Uterus (tissue), 4 donors: Measurements from ENCODE around the gene PLEKHJ1. TPM values are rescaled to one million over a fixed set of nuclear protein-coding genes. Genes with fewer than 3 reads are reported as not detected.

Experiments used
- DNase-seq, 2 donors: peaks; one replicate each; pipeline ENCODE4 v3.0.0-alpha.2; 2019 to 2020
- H3K27ac ChIP-seq, 2 donors: fragments of 200-600 bp; sonication (generic); 1 replicate in 1 of 2; 2 replicates in 1 of 2; pipeline ENCODE4 v1.5.1; 2016 to 2018
- H3K27me3 ChIP-seq, 2 donors: fragments of 200-600 bp; sonication (generic); one replicate each; pipeline ENCODE4 v1.5.1; 2018 to 2019; ENCODE audit warnings: control low read depth in 1 of 2
- H3K36me3 ChIP-seq, 2 donors: fragments of 200-600 bp; sonication (generic); one replicate each; pipeline ENCODE4 v1.5.1; 2019; ENCODE audit warnings: control low read depth in 1 of 2
- H3K4me1 ChIP-seq, 2 donors: fragments of 200-600 bp; sonication (generic); one replicate each; pipeline ENCODE4 v1.5.1; 2018 to 2019; ENCODE audit warnings: control low read depth in 1 of 2
- H3K4me3 ChIP-seq, 2 donors: fragments of 200-600 bp; sonication (generic); 1 replicate in 1 of 2; 2 replicates in 1 of 2; pipeline ENCODE4 v1.5.1; 2018 to 2019; ENCODE audit warnings: mild to moderate bottlenecking in 1 of 2
- H3K9me3 ChIP-seq, 2 donors: fragments of 200-600 bp; sonication (generic); one replicate each; pipeline ENCODE4 v1.5.1; 2019; ENCODE audit warnings: control low read depth in 1 of 2
- POLR2A ChIP-seq, 2 donors: fragments of 450-650 bp; IDR thresholded peaks; one replicate each; pipeline ENCODE4 v1.6.1; 2016; ENCODE audit warnings: antibody characterized with exemption in 2 of 2, mild to moderate bottlenecking in 1 of 2, moderate library complexity in 1 of 2
- intact Hi-C: fragments of 100-400 bp; cut with DNase I; formaldehyde crosslinking; loops from one replicate; pipeline ENCODE4 v1.15.1; 2023; ENCODE audit warnings: low total_unique reads
- total RNA-seq, 4 donors: library from RNA; depleted of rRNA in 3 of 4; stranded (reverse); fragments of >200 nt in 3 of 4; gene quantifications; one replicate each; pipeline versions ENCODE4 v1.1.0 to v1.2.4, GENCODE V29; 2014 to 2023
- TF ChIP-seq, protein P1 (sequence below), 4 experiments: fragments of 200-600 bp in 2 of 4; fragments of 450-650 bp in 2 of 4; sonication (generic) in 2 of 4; IDR thresholded peaks; one replicate each; pipeline ENCODE4 v1.5.1; 2016 to 2019; ENCODE audit warnings: antibody characterized with exemption in 4 of 4, mild to moderate bottlenecking in 2 of 4, moderate library complexity in 1 of 4
- donor health status: DM: yes; HTN: yes; CAD: no.

Gene PLEKHJ1
- total RNA-seq, 4 donors from 2014 or later, result 5.9 to 56.7 (median 30.1) TPM

DNA sequence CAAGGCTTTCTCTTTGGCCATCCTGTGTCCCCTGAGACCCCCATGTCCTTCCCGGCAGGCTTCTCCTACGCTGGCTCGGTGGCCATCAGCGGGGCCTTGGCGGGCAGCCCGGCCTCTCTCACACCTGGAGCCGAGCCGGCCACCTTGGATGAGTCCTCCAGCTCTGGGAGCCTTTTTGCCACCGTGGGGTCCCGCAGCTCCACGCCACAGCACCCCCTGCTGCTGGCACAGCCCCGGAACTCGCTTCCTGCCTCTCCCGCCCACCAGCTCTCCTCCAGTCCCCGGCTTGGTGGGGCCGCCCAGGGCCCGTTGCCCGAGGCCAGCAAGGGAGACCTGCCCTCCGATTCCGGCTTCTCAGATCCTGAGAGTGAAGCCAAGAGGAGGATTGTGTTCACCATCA lies 14.2 kb downstream of the PLEKHJ1 start:
- Histone ChIP-seq H3K27ac (no peak overlapping the region), H3K4me3 (no peak overlapping the region), H3K27me3 (no peaks in the 10 kb centered on the region), H3K4me1 (no peaks in the 10 kb centered on the region), H3K9me3 (no peaks in the 10 kb centered on the region), H3K36me3 (no peaks in the 10 kb centered on the region)
- intact Hi-C loops, result no loop called here
- no peak for TF ChIP-seq POLR2A (IDR thresholded peaks at IDR 0.05)
- TF ChIP-seq, protein P1, sequence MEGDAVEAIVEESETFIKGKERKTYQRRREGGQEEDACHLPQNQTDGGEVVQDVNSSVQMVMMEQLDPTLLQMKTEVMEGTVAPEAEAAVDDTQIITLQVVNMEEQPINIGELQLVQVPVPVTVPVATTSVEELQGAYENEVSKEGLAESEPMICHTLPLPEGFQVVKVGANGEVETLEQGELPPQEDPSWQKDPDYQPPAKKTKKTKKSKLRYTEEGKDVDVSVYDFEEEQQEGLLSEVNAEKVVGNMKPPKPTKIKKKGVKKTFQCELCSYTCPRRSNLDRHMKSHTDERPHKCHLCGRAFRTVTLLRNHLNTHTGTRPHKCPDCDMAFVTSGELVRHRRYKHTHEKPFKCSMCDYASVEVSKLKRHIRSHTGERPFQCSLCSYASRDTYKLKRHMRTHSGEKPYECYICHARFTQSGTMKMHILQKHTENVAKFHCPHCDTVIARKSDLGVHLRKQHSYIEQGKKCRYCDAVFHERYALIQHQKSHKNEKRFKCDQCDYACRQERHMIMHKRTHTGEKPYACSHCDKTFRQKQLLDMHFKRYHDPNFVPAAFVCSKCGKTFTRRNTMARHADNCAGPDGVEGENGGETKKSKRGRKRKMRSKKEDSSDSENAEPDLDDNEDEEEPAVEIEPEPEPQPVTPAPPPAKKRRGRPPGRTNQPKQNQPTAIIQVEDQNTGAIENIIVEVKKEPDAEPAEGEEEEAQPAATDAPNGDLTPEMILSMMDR (IDR thresholded peaks at IDR 0.05), result peak in 1 of 4 experiments; percentile 13
- DNase-seq, result no peak

DNA sequence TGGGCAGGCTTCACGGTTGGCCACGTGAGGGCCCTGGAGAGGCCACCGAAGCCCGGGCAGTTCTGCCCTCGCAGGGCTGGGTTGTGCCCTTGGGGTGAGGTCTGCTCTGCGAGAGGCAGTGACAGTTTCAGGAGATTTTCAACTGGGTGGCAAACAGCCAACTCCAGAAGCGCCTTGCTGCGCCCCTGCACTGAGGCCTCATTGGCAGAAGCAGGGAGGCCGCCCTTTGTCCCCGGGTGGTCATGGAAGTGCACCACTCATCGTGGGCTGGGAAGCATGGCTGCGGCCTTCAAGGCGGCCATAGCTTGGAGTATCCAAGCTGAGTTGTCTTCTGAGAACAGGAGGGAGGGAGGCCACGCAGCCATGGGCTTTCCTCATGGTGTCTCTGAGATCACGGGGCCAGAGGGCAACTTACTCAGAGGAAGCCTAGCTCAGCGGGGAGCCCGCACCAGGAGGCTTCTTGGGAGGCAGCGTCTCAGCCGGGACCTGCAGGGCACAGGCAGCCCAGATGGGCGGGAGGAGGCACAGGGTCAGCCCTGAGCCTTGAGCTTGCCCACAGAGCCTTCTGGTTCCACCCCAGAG lies 14.8 kb downstream of the PLEKHJ1 start:
- Histone ChIP-seq H3K36me3 (no peaks in the 10 kb centered on the region), H3K4me1 (no peaks in the 10 kb centered on the region), H3K27me3 (no peaks in the 10 kb centered on the region), H3K9me3 (no peaks in the 10 kb centered on the region), H3K4me3 (no peak overlapping the region), H3K27ac (no peak overlapping the region)
- intact Hi-C loops, result no loop called here
- TF ChIP-seq, protein P1 (IDR thresholded peaks at IDR 0.05), result no peak
- no peak for TF ChIP-seq POLR2A (IDR thresholded peaks at IDR 0.05)
- DNase-seq, result no peak

DNA sequence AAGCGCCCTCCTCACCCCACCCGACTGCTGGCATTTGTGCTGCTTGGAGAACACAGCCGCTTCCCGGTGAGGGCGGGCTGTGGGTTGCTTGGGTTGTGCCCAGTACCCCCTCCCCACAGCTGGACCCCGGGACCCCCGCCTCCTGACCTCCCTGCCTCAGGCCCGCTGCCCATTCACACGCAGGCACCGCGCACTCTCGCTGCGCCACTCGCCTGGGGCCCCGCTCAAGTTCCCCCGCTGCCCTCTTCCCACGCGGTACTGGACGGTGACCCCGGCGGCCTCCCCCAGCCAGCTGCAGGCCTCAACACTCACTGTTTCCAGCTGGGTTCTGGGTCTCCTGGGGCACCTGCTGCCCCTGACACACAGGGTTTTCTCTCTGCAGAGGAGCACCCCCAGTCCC lies 16.4 kb downstream of the PLEKHJ1 start:
- Histone ChIP-seq H3K27ac (no peak overlapping the region), H3K9me3 (no peaks in the 10 kb centered on the region), H3K4me3 (no peak overlapping the region), H3K36me3 (no peaks in the 10 kb centered on the region), H3K4me1 (no peaks in the 10 kb centered on the region), H3K27me3 (no peaks in the 10 kb centered on the region)
- intact Hi-C loops, result no loop called here
- TF ChIP-seq, protein P1 (IDR thresholded peaks at IDR 0.05), result no peak
- no peak for TF ChIP-seq POLR2A (IDR thresholded peaks at IDR 0.05)
- DNase-seq, result no peak

DNA sequence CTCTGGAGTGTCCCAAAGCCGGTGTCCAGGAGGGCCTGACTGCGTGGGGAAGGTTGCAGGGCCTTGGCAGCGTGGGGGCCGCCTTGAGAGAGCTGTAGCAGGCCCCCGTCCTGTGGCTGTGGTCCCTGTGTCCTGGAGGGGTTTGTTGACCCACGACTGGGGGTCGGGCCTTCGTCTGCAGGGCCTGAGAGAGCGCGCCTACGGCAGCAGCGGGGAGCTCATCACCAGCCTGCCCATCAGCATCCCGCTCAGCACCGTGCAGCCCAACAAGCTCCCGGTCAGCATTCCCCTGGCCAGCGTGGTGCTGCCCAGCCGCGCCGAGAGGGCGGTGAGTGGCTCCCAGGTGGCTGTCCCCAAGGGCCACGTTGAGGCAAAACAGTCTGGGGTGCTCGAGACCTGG lies 18.5 kb downstream of the PLEKHJ1 start:
- H3K4me1 ChIP-seq, result no peaks in the 10 kb centered on the region
- no peak for DNase-seq
- H3K27me3 ChIP-seq, result no peaks in the 10 kb centered on the region
- TF ChIP-seq POLR2A (IDR thresholded peaks at IDR 0.05), result no peak
- TF ChIP-seq, protein P1 (IDR thresholded peaks at IDR 0.05), result no peak
- intact Hi-C loops, result no loop called here
- no peak overlapping the region for H3K27ac ChIP-seq
- H3K36me3 ChIP-seq, result no peaks in the 10 kb centered on the region
- no peaks in the 10 kb centered on the region for H3K9me3 ChIP-seq
- no peak overlapping the region for H3K4me3 ChIP-seq

DNA sequence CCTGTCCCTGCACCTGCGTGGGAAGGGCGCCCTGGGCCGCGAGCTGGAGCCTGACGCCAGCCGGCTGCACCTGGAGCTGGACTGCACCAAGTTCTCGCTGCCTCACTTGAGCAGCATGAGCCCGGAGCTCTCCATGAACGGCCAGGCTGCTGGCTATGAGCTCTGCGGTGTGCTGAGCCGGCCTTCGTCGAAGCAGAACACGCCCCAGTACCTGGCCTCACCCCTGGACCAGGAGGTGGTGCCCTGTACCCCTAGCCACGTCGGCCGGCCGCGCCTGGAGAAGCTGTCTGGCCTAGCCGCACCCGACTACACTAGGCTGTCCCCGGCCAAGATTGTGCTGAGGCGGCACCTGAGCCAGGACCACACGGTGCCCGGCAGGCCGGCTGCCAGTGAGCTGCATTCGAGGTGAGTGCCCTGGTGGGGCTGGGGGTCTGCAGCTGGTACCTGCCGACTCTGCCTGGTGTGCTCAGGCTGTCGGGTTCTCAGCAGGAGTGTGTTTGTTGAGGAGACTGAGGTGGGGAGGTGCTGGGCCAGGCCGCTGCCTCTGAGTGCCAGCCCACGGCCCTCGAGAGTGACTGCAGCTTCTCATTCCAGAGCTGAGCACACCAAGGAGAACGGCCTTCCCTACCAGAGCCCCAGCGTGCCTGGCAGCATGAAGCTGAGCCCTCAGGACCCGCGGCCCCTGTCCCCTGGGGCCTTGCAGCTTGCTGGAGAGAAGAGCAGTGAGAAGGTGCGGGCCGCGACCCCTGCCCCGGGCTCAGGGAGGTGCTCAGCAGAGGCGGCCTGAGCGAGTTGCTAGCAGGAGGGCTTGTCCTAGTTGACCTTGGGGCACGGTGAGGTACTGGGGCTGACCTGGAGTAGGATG lies 19.5 kb downstream of the PLEKHJ1 start:
- H3K36me3 ChIP-seq, result no peaks in the 10 kb centered on the region
- H3K4me3 ChIP-seq, result no peak overlapping the region
- intact Hi-C loops, result no loop called here
- DNase-seq, result no peak
- no peaks in the 10 kb centered on the region for H3K4me1 ChIP-seq
- no peak overlapping the region for H3K27ac ChIP-seq
- no peaks in the 10 kb centered on the region for H3K27me3 ChIP-seq
- H3K9me3 ChIP-seq, result no peaks in the 10 kb centered on the region
- no peak for TF ChIP-seq POLR2A (IDR thresholded peaks at IDR 0.05)
- TF ChIP-seq, protein P1 (IDR thresholded peaks at IDR 0.05), result no peak
